Endothelial cell of hepatic sinusoid (primary cell): ENCODE results near the gene MEGF11.

Source experiments
- in situ Hi-C: cut with HindIII; loops from 2 replicates; pipeline ENCODE4 v1.10.0; 2017; ENCODE audit warnings: low sequenced_read_pairs

The MEGF11 gene

GRCh38 chr15:66153549-66154415, 99.8 kb downstream of the MEGF11 start:
- in situ Hi-C loops, result no loop called here

GRCh38 chr15:66152650-66153049, 100.9 kb downstream of the MEGF11 start:
- in situ Hi-C loops, result no loop called here

- in situ Hi-C loops, result no loop called here
Measured at GRCh38 chr15:66151809-66152208, 101.7 kb downstream of the MEGF11 start.

GRCh38 chr15:66149871-66150270, 103.7 kb downstream of the MEGF11 start:
- in situ Hi-C loops, result no loop called here

GRCh38 chr15:66148187-66148586, 105.4 kb downstream of the MEGF11 start:
- in situ Hi-C loops, result no loop called here

- in situ Hi-C loops, result no loop called here
Measured at GRCh38 chr15:66147440-66147839, 106.1 kb downstream of the MEGF11 start.

- in situ Hi-C loops, result no loop called here
Measured at GRCh38 chr15:66145726-66146182, 107.8 kb downstream of the MEGF11 start.

- in situ Hi-C loops, result loop anchor here (5.0 kb wide), 2 partner anchors 42 to 97 kb away; no protein-coding TSS in a partner anchor
Measured at GRCh38 chr15:66144978-66145725, 108.4 kb downstream of the MEGF11 start.

GRCh38 chr15:66142285-66142684, 111.3 kb downstream of the MEGF11 start:
- in situ Hi-C loops, result loop anchor here (5.0 kb wide), 2 partner anchors 45 to 100 kb away; no protein-coding TSS in a partner anchor

GRCh38 chr15:66139591-66140207, 113.9 kb downstream of the MEGF11 start:
- in situ Hi-C loops, result loop anchor here (5.0 kb wide), 2 partner anchors 48 to 103 kb away; no protein-coding TSS in a partner anchor

GRCh38 chr15:66138892-66139590, 114.5 kb downstream of the MEGF11 start:
- in situ Hi-C loops, result no loop called here

- in situ Hi-C loops, result no loop called here
Measured at GRCh38 chr15:66138096-66138783, 115.3 kb downstream of the MEGF11 start.

- in situ Hi-C loops, result no loop called here
Measured at GRCh38 chr15:66136948-66137347, 116.6 kb downstream of the MEGF11 start.

- in situ Hi-C loops, result no loop called here
Measured at GRCh38 chr15:66135664-66136063, 117.9 kb downstream of the MEGF11 start.

GRCh38 chr15:66134284-66134683, 119.3 kb downstream of the MEGF11 start:
- in situ Hi-C loops, result no loop called here

GRCh38 chr15:66133247-66133885, 120.2 kb downstream of the MEGF11 start:
- in situ Hi-C loops, result no loop called here

- in situ Hi-C loops, result no loop called here
Measured at GRCh38 chr15:66132251-66132816, 121.2 kb downstream of the MEGF11 start.

- in situ Hi-C loops, result no loop called here
Measured at GRCh38 chr15:66131831-66132230, 121.7 kb downstream of the MEGF11 start.

GRCh38 chr15:66131200-66131599, 122.3 kb downstream of the MEGF11 start:
- in situ Hi-C loops, result no loop called here
